Tongue (tissue), 3 donors: ENCODE measurements around the gene TERT. TPM values are rescaled to one million over a fixed set of nuclear protein-coding genes. Genes with fewer than 3 reads are reported as not detected.

ENCODE experiments used
- DNase-seq: peaks from one replicate; pipeline ENCODE4 v3.0.0-alpha.2; 2015
- small RNA-seq: library from RNA; depleted of rRNA; stranded (forward); fragments of <200 nt; gene quantifications from one replicate; pipeline ENCODE3, GENCODE V24; 2014; ENCODE audit warnings: low replicate concordance
- total RNA-seq: library from RNA; depleted of rRNA; stranded (reverse); fragments of >200 nt; gene quantifications from one replicate; pipeline ENCODE4 v1.2.3, GENCODE V29; 2014

Gene TERT
- total RNA-seq, 1 donor from 2014 or later = 0.21 TPM

DNA sequence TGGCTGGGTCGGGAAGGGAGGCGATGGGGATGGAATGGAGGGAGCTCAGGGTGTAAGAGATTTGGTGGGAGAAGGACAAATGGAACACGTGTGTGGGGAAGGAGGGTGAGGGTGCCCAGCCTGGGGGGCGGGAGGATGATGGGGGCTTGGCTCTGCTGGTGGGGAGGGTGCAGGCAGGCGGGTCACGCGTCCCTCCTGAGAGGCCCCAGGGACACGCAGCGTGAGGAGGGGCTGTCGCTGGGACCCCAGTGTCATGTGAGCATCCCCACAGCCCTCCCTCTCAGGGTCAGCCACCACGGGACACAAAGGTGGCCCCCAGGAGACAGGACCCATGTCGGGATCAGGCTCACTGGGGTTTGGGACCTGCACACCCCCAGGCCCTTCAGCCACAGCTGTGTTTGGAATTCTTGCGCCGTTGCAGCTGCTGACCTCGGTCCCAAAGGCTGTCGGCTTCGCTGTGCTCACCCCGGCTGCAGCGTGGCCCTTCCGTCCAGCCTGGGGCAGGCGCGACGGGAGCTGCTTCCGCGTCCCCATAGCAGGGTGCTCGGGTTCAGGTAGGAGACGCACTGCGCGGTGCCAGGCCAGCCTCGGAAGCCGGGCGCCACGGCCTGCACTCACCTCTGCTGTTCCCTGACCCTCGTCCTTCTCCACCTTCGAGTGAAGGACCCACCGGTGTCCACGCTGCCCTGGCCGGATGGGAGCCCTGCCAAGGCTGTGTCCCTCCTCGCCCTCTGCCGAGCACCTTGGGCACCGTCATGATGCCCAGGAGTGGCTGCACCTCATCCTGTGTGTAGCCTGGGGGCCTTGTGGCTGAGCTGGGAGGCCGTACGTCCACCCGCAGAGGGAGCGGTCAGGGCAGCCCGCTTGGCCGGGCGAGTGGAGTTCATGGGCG is 88.1 kb downstream of the TERT start:
- no peak for DNase-seq

- no peak for DNase-seq
Measured at GRCh38 chr5:1205255-1206180, 89.3 kb downstream of the TERT start.

DNA sequence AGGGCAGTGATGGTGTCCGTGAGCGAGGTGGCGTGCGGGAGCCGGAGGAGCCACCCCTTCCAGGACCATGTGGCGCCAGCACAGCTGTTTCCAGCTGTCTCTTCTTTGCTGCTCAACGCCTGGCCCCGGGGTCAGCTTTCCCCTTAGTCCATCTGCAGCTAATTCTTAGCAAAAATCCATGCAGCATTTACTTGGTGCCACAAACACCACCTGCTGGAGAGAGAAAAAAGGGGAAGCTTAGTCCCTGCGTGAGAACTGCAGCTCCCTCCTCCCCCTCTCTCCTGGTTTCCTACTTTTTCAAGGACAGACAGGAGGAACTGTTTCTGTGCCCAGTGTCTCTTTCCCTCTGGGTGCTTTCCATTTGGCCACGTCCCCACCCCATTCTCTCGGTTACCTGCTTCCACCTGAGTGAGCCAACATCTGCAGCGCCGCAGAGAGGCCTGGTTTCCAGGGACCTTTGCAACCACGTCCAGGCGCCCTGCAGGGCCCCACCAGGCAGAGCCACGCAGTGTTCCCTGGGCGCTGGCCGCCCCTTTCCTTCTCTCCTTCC is 90.1 kb downstream of the TERT start:
- peak; percentile 94 for DNase-seq

- no peak for DNase-seq
Measured at GRCh38 chr5:1203968-1204692, 90.7 kb downstream of the TERT start.

- no peak for DNase-seq
Measured at GRCh38 chr5:1203311-1203967, 91.4 kb downstream of the TERT start.

Small RNA genes within 50 kb of the gene (small RNA-seq; reads per million reads assigned to genes)
- gene MIR4457 = not detected

Other genes with a start within 250 kb of the TERT start
- gene SLC12A7, start 183.0 kb downstream of the TERT start, total RNA-seq = 25.2 TPM
- not detected for gene SLC6A19, start 93.5 kb downstream of the TERT start, total RNA-seq
- not detected for gene SLC6A18, start 69.7 kb downstream of the TERT start, total RNA-seq
- gene CLPTM1L, start 50.0 kb upstream of the TERT start, total RNA-seq = 85.3 TPM
- gene SLC6A3, start 150.4 kb upstream of the TERT start, total RNA-seq = 0.10 TPM
- 24.2 TPM for gene LPCAT1, start 228.9 kb upstream of the TERT start, total RNA-seq